NCI-H1105 treated with DMSO at 0.1 percent for 48 hours (cell line): ENCODE results near the gene YIPF7.

Experiments
- DNase-seq: peaks from one replicate; lab custom pipeline; 2025; lab: John Stamatoyannopoulos, UW

YIPF7 gene

GRCh38 chr4:44623676-44624075, 27.7 kb downstream of the YIPF7 start:
- no peak for DNase-seq

DNA sequence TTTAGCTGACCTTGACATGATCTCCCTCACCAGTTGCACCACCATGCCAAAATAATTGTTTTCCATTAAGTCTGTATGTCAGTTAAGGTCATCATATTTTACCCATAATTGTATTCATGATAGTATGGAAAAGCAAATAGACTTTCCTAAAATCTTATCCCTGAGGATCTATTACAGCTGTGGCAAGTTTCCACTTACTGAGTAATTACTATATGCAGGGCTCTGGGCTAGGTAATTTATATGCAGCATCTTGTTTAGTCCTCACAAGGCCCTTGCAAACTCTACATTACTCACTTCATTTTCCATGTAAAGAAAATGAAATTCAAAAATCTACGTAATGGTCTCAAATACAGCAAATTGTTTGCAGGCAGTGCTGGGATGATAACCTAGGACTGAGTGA, 34.8 kb downstream of the YIPF7 start:
- DNase-seq = no peak

DNA sequence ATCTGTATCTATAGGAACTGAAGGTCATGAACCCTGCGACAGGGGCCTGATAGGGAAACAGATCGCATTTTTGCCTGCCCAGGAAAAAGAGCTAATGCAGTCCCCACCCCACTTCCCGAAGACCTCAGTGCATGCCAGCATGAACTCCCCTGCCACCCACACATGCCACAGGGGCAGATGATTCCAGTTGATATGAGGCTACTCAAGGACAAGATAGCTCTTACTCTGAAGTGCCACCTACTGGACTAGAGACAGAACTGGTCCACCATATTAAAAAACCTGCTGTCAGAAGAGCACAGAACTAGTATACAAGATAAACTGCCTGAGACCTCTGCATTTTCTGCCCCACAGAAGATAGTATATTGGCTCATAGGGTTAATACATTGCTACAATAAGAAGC, 68.0 kb downstream of the YIPF7 start:
- DNase-seq = no peak

DNA sequence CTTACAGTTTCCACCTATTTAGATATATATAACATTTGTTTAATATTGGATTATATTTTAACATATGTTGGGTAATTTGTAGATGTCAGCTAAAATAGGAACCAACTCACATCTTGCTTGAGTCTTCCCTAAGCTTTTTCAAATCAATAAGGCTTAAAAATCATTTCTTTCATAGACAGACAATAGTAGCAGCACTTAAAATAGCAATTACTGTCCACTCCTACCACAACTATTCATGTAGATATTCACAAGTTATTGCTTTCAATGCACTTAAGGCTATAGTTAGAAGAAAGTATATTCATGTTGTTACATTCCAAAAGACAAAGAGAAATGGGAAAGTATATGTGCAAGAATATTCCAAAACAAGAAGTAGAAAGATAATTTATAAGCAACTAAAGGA, 71.2 kb downstream of the YIPF7 start:
- no peak for DNase-seq

DNA sequence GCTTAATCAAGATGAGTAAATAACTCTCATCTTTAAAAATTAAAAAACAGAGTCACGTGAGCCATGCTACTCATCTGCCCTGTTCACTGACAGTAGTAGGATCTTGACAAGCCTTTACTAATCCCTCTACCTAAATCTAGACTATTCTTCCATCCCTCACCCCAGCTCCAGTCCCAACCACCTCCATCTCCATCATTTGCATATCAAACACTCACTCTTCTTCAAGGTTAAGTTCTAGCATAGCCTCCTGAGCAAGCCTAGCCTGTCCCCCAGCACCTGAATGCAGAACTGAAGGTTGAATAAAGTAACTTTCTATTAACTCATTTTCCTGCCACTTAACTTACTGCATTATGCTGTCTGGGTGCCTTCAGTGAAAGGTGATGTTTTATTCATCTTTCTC, 72.5 kb downstream of the YIPF7 start:
- no peak for DNase-seq
